Activated T-cell treated with anti-CD3 and anti-CD28 coated beads for 4 hours (primary cell): ENCODE data around the gene LRRC75A.
"Not testable (repeated sequence)": the region's sequence is repeated elsewhere in the genome, so short reads cannot be mapped to it uniquely, and the experiment has no call there.

Source experiments
- DNase-seq: peaks from one replicate; pipeline ENCODE4 v3.0.0-alpha.2; 2020

Gene LRRC75A

DNA sequence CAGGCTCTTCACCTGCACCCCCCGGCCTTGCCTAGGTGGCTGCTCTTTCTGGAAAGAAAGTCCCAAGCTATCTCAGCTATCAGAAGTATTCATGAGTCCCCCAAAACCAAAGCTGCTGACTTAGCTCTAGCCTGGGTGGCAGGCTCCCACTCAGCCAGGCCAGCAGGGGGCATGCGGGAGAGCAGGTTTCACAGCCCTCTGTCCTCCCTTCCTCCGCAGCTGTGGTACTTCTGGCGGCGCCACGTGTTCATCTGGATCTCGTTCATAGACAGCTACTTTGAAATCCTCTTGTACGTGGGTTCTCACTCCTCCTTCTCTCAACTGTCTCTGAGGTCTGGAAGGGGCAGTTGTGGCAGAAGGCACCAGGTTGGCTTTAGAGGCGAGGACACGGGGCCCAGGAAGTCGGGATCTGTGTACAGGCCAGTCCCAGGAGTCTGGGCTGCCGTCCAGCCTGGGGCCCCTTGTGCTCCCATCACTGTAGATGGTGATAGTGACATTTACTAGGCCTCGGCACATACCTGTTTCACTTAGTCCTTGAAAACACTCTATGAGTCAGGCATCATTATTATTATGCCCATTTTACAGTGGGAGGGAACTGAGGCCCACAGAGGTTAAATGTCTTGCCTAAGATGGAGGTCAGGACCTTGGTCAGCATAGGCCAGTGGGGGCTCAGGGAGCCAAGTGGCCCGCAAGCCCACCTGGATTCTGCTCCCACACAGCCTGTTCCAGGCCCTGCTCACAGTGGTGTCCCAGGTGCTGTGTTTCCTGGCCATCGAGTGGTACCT, 63.7 kb downstream of the LRRC75A start:
- no peak for DNase-seq

DNA sequence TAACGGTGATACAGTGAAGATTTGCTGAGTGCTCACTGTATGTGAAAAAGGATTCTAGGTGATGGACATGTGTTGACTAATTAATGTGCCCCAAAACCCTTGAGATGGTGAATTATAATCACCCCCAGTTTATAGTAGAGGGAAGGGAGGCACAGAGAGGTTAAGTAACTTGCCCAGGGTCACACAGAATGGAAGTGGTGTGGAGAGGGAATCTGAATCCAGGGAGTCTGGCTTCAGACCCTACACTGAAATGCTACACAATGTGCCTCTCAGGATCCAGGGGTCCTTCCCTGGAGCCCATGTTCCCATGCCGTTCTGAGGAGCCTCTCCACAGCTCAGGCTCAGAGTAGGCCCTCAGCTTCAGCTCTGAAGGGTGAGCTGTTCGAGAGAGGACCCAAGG, 65.0 kb downstream of the LRRC75A start:
- no peak for DNase-seq

DNA sequence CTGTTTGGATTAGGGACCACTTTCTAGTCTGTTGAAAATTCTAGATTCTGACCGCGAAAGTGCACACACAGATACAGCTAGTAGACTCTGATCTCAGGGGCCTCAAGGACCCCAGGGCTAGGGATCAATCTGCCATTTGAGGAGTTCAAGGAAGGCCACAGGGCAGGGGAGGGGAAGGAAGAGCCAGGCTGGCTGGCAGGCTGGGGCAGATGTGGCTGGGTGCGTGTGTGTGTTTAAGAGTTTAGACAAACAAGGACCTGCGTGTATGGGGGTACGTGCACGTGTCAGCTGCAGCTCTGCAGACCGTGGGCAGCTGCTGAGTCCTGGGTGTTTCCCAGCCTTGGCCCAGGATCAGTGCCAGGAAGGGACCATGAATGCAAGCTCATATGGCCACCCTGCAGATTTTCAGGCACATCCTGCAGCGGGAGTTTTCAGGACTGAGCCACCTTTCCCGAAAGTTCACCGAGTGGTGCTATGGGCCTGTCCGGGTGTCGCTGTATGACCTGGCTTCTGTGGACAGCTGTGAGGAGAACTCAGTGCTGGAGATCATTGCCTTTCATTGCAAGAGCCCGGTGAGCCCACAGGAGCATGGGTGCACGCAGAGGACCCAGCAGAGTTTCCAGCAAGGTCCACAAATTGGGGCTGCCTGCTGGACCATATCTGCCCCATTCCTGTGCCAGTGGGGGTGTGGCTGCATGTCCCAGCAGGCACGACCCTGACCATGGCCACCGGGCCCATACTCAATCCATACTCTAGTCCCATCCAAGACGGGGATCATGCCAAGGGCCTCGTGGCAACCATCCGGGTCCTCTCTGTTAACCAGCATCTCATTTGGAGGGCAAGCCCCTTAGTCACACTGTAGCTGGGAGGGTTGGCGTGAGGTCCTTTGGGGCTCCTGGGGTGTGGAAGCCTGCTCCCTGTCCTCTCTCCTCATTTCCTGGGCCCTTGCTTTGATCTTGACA, 66.0 kb downstream of the LRRC75A start:
- no peak for DNase-seq

DNA sequence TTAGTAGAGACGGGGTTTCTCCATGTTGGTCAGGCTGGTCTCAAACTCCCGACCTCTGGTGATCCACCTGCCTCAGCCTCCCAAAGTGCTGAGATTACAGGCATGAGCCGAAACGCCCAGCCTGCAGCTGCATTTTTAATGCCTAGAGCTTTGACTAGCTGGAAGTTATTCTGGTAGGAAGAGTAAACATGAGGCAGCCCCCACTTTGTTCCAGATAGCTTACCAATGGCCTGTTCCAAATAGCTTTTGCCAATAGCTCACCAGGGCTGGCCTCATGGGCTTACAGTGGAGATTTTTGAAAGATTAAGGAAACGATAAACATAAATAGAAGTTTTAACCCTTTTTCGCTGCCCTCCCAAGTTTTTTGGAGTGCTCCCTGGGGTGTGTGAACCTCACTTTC, 66.8 kb downstream of the LRRC75A start:
- no peak for DNase-seq

DNA sequence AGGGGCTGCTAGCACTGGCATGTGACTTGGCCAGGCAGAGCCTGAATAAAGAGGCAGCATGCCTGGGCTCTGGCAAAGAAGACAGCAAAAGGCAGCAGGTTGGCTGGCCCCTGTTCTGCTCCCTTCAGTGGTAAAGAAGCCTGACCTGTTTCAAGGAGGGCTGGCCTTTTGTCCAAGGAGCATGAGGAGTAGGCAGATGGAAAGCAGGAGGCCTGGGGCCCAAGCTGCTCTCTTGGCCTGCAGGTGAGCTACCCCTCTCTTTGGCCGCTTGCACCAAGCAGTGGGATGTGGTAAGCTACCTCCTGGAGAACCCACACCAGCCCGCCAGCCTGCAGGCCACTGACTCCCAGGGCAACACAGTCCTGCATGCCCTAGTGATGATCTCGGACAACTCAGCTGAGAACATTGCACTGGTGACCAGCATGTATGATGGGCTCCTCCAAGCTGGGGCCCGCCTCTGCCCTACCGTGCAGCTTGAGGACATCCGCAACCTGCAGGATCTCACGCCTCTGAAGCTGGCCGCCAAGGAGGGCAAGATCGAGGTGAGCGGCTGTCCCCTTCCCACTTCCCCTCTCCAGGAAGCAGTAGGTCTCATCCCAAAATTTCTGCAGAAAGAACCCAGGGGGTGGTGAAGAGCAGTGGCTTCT, 68.6 kb downstream of the LRRC75A start:
- DNase-seq, result no peak

DNA sequence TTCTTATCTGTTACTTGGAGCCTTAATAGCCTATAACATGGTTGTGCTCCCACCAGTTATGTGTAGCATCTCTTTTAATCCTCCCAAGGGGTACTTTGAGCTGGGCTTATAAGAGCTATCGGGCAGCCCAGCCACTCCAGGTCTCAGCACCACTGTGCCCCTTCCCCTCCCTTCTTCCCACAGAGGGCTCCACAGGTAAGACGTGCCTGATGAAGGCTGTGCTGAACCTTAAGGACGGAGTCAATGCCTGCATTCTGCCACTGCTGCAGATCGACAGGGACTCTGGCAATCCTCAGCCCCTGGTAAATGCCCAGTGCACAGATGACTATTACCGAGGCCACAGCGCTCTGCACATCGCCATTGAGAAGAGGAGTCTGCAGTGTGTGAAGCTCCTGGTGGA, 69.6 kb downstream of the LRRC75A start:
- no peak for DNase-seq

DNA sequence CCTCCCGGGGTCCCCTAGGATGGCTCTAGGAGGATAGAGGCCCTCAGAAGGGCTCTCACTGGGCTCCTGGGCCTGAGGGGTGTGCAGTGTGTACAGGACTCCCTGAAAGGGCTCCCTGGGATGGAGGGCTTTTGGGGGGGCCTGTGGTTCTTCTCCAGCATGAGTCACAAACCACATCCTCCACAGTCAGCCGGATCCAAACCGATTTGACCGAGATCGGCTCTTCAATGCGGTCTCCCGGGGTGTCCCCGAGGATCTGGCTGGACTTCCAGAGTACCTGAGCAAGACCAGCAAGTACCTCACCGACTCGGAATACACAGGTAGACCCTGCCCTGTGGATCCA, 72.1 kb downstream of the LRRC75A start:
- DNase-seq, result no peak

DNA sequence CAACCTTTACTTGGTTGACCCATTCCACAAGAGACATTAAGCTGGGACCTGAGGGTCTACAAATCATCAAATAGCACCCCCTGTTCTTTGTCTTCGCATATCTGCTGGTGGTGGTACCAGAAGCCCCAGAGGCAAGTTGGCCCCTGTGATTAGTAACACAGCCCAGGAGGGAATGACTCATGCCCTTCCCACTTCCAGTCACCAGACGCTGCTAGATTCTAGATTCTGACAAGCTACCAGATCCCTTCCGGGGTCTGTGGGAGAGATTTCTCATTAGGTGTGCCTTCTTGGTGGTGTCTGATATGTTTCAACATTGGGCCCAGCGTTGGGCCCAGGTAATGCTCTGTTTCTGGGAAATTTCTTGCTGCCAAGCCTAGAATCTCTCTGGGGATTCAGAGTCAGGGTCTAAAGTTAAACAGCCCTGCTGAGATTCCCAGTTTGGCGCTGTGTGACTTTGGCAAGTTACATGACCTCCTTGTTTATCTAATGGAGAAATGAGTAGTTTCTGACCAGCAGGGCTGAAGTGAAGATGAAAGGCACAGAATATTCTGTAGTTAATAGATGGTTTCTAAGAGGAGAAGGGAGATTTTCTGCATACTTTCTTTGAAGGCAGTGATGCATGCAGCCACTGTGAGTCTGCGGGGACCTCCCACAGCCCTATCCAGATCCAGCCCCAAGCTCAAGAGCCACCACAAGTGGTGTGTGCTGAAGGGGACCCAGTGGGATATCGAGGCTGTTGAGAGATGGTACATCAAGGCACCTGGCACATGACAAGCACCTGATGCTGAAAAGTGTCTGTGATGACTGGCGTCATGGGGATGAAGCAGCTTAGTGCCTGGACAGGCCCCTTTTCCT, 72.7 kb downstream of the LRRC75A start:
- peak; percentile 51 for DNase-seq

DNA sequence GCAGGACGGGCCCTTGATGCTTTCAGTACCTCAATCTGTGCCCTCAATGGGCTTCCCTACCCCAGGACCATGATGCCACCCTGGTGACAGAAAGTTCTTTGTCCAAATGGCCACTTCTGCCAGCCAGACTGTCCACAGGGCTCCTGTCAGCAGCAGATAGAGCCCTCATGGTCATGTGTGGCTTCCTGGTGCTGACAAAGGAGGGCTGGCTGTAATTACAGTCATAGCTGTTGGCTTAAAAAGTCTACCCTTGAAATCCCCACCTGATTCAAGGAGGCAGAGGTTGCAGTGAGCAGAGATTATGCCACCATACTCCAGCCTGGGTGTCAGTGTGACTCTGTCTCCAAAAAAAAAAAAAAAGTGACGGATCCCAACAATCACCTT, 73.3 kb downstream of the LRRC75A start:
- no peak for DNase-seq

DNA sequence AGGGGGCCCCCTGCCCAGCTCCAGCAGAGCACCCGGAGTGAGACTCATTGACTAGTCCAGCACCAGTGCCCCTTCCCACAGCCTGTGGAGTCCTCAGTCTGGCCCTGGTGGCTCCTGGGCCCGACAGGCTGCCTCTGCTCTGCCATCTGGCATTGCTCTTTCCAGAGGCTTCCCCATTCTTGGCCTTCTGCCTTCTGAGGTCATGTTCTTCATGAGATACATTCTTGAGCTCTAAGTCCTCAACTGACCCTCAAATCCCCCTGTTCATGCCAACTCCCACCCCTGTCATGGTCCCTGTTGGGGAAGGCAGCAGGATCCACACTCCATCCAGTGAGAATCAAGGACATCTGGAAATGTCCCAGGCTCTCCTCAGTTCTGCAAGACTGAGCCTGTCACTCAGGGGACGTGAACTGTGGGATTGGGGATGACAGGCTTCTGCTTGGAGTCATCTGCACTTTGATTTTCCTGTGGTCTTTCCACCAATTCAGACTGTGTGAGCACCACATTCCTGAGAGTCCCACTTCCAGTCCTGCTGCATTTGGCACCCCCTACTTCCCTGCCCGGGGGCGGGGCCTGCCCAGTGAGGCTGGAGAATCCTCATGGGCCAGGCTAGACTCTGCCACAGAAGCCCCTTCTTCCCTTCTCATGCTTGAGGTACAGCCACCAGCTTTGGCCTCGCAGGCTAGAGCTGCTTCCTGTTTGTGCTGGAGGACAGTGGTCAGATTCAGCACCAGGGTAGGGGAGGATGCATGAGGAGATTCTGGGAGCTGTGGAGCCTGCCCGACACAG, 73.9 kb downstream of the LRRC75A start:
- no peak for DNase-seq

DNA sequence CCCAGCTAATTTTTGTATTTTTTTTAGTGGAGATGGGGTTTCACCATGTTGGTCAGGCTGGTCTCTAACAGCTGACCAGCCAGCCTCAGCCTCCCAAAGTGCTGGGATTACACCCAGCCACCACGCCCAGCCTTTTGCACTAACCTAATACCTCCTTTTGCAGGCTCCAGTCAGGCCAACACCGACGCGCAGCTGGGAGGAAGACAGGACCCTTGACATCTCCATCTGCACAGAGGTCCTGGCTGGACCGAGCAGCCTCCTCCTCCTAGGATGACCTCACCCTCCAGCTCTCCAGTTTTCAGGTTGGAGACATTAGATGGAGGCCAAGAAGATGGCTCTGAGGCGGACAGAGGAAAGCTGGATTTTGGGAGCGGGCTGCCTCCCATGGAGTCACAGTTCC, 74.6 kb downstream of the LRRC75A start:
- DNase-seq, result no peak

DNA sequence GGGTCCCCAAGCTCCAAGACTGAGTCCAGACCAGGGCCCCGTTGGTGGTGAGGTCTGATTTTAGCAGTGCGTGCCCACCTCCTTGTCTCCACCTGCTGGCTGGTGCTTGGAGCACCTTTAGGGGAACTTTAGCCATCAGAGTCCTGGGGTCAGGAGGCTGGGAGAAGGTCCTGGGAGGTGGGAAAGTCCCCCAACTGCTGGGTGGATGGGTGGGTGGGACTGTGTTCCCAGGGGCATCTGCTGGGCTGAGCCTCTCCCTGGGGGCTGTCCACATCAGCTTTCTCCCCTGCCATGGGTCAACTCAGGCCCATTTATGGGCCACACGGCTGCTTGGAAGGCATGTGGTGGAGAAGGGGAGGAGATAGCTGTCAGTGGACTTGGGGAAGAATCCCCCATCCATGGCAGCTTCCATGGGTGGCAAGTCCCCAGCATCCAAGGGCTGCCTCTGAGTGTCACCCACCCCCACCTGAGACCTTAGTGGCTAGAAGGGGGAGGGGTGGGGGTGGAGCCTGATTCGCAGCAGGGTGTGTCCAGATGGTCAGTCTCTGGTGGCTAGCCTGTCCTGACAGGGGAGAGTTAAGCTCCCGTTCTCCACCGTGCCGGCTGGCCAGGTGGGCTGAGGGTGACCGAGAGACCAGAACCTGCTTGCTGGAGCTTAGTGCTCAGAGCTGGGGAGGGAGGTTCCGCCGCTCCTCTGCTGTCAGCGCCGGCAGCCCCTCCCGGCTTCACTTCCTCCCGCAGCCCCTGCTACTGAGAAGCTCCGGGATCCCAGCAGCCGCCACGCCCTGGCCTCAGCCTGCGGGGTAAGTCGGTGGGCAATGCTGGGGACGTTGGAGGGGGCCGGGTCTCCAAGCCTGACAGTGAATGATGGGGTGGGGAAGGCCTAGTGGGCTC, 76.7 kb downstream of the LRRC75A start, which contains the start of gene TRPV2:
TRPV2 (plus strand) TSS at position 541 of the 894 bp plus-strand sequence. CDS start 2,098 bp downstream, outside the sequence.
- peak; percentile 19 for DNase-seq

DNA sequence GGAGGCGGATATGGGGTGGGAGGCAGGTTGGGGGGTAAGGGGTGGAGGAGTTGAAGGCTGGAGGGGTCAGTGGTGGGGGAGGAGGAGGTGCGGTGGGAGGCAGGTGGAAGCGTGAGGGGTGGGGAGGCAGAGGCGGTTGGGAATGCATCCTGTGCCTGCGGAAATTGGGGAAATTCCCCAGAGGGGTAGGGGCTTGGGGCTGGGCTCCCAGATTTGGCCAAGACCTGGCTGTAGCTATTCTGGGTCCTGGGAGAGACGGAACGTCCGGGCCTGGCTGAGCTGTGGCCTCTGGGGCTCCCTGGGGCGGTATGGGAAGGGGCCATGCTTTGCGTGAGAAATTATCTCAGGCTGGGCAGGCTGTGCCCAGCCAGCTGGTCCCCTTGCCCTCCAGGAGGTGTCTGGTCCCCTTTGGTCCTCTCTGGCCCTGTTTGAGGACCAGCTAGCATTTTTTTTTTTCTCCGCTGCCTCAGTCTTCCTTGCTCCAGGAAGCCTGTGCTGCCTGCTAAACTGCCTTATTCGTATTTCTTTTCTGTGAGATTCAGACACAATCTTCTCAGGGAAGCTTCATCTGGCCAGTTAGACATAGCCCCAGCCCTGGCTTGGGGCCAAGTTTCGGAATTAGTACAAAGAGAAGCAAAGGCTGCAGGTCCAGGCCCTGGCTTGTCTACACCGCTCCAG, 83.9 kb downstream of the LRRC75A start:
- DNase-seq, result no peak

DNA sequence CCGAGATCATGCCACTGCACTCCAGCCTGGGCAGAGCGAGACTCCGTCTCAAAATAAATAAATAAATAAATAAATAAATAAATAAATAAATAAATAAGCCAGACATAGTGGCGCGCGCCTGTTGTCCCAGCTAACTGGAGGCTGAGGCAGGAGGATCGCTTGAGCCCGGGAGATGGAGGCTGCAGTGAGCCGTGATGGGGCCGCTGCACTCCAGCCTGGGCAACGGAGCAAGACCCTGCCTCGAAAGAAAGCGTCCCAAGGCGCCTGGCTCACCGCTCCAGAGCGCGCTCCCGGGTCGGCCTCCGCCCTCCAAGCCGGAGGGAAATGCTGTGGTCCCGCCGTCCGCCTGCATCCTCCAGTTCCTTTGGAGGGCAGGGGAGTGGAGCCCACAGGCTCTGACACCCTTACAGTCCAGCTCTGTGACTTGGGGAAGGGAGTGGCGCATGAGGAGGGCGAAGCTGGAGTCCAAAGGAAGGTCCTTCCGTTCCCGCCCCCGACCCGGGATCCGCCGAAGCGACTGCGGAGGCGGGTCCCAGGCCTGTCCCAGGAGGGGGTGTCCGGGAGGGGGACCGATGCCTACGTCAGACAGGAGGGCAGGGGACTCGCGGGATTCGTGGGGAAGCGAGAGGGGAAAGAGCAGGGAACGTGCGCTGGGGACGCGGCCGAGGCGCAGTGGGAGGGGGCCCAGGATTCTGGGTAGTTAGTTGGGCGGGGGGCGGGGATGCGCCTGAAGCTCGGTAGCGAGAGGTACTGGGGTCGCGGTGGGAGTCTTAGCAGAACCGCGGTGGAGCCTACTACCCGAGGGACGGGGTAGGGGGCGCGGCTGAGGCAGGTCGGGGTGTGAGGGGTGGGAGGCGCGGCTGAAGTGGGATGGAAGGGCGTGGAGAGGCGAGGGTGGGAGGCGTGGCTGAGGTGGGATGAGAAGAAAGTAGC, 85.0 kb downstream of the LRRC75A start:
- no peak for DNase-seq

DNA sequence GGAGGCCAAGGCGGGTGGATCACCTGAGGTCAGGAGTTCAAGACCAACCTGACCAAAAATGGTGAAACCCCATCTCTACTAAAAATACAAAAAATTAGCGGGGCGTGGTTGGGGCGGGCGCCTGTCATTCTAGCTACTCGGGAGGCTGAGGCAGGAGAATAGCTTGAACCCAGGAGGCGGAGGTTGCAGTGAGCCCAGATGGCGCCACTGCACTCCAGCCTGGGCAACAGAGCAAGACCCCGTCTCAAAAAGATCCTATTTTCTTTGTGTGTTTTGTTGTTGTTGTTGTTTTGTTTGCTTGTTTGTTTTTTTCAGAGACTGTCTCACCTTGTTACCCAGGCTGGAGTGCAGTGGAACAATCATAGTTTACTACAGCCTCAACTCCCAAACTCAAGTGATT, 88.1 kb downstream of the LRRC75A start:
- DNase-seq, result not testable (repeated sequence)

DNA sequence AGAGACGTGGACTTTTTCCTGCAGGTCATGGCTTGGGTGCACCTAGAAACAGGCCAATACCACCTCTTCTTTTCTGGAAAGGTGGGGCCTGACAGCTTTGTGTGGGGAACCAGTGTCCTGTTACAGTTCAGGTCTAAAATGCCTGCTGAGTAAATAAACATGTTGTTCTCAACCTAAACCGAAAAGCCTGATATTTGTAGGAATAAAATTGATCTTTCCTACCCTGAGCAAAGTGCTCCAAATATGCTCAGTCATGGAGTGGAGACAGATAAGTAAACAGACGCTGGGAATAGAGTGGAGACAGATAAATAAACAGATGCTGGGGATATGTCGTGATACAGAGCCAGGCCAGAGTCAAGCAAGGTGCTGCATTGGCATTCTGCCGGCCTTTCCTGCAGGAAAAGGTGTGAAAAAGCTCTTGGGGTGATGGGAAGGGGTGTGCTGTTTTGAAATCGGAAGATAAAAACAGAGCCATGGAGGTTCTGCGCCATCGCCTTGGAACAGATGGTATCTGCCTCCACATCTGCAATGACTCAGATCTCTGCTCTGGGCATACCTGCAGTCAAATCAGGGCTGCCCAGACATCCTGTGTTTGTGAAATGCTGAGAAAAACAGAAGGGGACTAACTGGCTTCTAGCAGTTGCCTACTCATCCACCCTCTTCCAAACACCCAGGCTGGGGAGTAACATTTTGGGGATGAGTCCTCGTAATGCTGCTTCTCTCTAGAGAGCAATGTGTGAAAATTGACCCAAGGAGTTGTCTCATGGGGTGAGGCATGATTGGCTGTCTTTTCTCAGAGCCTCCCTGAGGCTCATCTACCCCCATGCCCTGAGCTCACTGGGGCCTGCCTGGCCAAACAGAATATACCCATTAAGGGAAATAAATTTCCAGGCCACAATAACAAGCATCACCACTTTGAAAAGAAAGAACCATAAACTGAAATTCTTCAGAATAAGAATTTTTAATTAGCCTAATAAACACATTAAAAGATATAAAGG, 93.4 kb downstream of the LRRC75A start:
- no peak for DNase-seq

DNA sequence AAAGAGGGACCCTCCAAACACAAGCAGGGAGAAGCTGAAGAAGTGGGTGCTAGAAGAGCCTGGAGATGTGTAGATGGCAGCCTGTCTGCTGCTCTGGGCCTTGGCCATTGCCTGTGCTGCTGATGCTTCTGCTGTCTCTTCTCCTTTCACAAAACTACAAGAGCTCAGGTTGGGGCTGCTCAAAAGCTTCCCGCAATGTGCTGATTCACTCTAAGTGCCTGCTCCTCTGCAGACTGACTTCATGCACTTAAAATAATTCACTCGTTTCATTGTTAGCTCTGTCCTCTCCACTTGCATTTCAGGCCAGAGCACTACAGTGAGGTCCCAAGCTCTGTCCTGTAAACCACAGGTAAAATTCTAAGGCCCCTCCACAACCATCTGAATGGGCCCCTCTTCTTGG, 95.3 kb downstream of the LRRC75A start:
- not testable (repeated sequence) for DNase-seq
